Astrocyte of the cerebellum (primary cell): ENCODE results near the gene RPL7L1.

ENCODE experiments used
- DNase-seq: peaks from one replicate; pipeline ENCODE4 v3.0.0-alpha.2; 2011; ENCODE audit warnings: low read depth
- H3K4me3 ChIP-seq: 2 replicates; pipeline ENCODE4 v1.5.1; 2011; ENCODE audit warnings: mild to moderate bottlenecking, low read depth, low read length, moderate library complexity
- in situ Hi-C: cut with HindIII; loops from 2 replicates; pipeline ENCODE4 v1.10.0; 2017; ENCODE audit warnings: low sequenced_read_pairs
- TF ChIP-seq, protein P1 (sequence below): IDR thresholded peaks from 2 replicates; pipeline ENCODE4 v1.5.1; 2012; ENCODE audit warnings: low read length, low read depth, moderate library complexity, mild to moderate bottlenecking; ENCODE audit errors: missing control alignments

The RPL7L1 gene

DNA sequence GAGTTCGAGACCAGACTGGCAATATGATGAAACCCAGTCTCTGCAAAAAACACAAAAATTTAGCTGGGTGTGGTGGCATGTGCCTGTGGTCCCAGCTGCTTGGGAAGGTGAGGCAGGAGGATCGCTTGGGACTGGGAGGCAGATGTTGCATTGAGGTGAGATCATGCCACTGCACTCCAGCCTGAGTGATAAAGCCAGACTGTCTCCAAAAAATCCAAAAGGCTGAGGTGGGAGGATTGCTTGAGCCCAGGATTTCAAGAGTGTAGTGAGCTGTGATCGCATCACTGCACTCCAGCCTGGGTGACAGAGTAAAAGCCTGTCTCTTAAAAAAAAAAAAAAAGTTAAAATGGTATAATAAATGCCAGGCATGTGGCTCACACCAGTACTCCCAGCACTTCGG lies 35.1 kb downstream of the RPL7L1 start:
- TF ChIP-seq, protein P1, sequence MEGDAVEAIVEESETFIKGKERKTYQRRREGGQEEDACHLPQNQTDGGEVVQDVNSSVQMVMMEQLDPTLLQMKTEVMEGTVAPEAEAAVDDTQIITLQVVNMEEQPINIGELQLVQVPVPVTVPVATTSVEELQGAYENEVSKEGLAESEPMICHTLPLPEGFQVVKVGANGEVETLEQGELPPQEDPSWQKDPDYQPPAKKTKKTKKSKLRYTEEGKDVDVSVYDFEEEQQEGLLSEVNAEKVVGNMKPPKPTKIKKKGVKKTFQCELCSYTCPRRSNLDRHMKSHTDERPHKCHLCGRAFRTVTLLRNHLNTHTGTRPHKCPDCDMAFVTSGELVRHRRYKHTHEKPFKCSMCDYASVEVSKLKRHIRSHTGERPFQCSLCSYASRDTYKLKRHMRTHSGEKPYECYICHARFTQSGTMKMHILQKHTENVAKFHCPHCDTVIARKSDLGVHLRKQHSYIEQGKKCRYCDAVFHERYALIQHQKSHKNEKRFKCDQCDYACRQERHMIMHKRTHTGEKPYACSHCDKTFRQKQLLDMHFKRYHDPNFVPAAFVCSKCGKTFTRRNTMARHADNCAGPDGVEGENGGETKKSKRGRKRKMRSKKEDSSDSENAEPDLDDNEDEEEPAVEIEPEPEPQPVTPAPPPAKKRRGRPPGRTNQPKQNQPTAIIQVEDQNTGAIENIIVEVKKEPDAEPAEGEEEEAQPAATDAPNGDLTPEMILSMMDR, result no peak
- in situ Hi-C loops, result no loop called here
- no peak for DNase-seq
- H3K4me3 ChIP-seq, result no peak overlapping the region

DNA sequence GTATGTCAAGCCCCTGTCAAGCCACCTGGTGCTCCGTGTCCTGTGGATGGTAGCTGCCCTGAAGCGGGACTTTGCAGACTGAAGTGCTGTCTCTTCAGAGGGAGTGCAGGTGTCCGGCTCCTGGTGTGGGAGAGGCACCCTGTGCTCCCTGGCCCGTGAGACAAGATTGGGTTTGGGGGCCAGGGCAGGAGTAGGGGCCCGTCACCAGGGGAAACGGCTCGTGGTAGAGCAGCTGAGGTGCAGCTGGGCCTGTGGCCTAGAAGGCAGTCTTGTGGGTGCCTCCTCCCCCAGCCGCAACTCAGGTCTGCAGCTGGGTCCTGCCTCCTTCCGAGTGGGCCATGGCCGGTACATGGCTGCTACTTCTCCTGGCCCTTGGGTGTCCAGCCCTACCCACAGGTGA lies 36.3 kb downstream of the RPL7L1 start, which contains the start of gene PTCRA:
TSS of gene PTCRA (plus strand) at position 322 of the 400 bp plus-strand sequence. CDS start at position 339, 17 bp downstream.
- in situ Hi-C loops, result no loop called here
- H3K4me3 ChIP-seq, result no peak within 1 kb of the TSS
- DNase-seq, result no peak
- TF ChIP-seq, protein P1, result no peak

DNA sequence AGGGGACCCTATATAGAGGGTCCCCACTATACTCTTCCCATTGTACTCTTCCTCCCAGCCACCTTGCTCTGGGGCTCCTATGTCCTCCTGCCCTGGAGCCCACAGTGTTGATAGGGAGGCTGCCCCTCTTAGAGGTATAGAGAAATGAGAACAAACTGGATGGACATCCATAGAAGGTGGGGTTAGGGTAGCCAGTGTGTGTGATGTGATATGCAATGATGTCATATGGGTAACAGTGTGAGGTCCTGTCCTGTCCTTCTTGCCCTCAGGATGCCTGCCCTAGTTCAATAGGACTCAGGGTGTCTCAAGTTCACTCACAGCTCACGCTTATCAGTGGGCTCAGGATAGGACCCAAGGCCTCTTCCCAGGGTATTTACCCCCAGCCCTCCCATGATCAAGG lies 36.9 kb downstream of the RPL7L1 start:
- no peak for DNase-seq
- H3K4me3 ChIP-seq, result no peak overlapping the region
- TF ChIP-seq, protein P1, result no peak
- in situ Hi-C loops, result no loop called here

DNA sequence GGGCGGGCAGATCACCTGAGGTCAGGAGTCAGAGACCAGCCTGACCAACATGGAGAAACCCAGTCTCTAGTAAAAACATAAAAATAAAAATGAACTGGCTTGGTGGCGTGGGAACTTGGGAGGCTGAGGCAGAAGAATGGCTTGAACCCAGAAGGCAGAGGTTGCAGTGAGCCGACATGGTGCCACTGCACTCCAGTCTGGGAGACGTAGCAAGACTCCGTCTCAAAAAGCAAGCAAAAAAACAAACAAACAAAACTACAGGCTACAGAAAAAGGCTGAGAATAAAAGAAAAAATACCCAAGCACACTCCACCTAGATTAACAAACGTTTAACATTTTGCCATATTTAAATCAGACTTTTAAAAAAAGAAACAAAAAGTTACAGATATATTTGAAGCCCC lies 42.4 kb downstream of the RPL7L1 start:
- no peak for DNase-seq
- H3K4me3 ChIP-seq, result no peak overlapping the region
- in situ Hi-C loops, result no loop called here
- TF ChIP-seq, protein P1, result no peak

DNA sequence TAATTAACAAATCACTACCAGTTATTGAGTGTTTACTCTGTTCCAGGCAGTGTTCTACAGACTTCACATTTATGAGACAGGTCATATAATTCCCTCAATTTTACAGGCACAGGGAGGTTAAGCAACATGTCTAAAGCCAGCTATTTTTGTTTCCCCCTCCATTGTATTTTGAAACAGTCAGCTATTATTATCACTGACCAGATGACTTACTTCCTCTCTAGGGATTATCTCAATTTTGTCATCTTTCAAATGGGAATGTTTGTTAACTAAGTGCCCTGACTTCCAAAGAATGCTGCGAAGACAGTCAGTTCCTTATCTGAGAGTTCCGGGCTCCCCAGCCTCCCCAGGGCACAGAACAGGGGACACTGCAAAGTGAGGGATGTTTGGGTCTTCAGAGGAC lies 44.2 kb downstream of the RPL7L1 start:
- no peak overlapping the region for H3K4me3 ChIP-seq
- DNase-seq, result no peak
- in situ Hi-C loops, result no loop called here
- TF ChIP-seq, protein P1, result no peak

DNA sequence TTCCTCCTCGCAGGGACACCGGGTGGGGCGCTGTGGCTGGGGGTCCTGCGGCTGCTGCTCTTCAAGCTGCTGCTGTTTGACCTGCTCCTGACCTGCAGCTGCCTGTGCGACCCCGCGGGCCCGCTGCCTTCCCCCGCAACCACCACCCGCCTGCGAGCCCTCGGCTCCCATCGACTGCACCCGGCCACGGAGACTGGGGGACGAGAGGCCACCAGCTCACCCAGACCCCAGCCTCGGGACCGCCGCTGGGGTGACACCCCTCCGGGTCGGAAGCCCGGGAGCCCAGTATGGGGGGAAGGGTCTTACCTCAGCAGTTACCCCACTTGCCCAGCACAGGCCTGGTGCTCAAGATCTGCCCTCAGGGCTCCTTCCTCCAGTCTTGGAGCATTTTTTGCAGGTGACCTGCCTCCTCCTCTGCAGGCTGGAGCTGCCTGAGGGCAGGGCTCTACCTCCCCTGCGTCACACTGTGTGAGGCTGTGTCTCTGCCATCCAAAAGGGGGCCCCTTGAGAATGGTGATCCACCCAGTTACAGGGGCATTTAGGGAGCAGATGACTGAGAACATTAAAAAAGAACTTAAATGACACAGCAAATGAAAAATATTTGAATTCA lies 45.9 kb downstream of the RPL7L1 start:
- in situ Hi-C loops, result no loop called here
- TF ChIP-seq, protein P1, result no peak
- DNase-seq, result no peak
- H3K4me3 ChIP-seq, result no peak overlapping the region
